ENCODE data around the gene STRA6.

STRA6 gene

DNA sequence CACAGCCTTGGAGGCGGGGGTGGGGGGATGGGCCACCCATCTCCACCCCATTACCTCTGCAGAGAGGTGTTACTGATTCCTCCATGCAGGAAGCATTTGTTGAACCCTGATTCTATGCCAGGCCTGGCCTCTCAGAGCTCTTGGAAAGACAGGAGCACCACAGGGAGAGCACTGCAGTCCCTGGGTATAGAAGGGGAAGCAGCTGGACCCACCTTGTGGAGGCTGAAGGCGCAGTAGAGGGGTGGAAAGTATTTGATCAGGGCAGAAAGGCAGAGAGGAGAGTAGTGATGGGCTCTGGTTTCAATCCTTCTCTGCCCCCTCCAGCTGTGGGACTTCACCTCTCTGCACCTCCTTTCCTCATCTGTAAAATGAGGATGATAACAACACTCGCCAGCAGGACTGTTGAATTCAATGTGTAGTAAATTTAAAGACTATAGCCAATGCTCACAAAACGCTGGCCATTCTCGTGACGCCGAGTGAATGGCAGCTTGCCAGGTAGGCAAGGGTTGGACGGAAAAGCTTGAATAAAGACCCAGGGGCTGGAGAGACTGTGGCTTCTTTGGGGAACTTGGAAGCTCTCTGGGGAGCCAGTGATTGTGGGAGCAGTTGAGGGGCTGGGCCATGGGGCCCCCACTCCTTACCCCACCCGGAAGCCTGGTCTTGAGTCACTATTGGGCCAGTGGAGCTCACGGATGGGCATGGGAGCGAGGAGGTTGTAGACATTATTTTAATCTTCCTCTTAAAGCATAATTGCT is 25.6 kb upstream of the STRA6 start:
- DNase-seq, result no peak

- DNase-seq, result no peak
These were observed 24.4 kb upstream of the STRA6 start for GRCh38 chr15:74226761-74227540.

DNA sequence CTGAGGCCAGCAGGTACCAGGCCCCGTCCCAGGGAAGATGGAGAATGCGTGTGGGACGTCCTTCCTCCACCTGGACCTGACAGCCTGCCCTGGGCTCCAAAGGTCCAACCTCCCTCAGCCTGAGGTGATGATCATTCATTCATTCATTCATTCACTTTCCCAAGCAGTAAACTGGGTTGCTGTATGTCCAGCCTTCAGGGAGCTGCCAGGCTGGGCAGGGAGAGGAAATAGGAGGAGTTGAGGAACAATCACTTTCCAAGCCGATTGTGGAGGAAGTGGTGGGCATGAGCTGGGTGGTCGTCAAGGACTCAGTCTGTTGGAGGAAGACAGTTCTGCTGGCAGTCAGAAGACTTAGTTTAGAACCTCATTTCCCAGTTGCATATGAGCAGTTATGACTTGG is 23.3 kb upstream of the STRA6 start:
- no peak for DNase-seq

- DNase-seq, result no peak
These were observed 19.9 kb upstream of the STRA6 start for GRCh38 chr15:74222240-74223119.

GRCh38 chr15:74221399-74222239 is 19.0 kb upstream of the STRA6 start:
- no peak for DNase-seq

DNA sequence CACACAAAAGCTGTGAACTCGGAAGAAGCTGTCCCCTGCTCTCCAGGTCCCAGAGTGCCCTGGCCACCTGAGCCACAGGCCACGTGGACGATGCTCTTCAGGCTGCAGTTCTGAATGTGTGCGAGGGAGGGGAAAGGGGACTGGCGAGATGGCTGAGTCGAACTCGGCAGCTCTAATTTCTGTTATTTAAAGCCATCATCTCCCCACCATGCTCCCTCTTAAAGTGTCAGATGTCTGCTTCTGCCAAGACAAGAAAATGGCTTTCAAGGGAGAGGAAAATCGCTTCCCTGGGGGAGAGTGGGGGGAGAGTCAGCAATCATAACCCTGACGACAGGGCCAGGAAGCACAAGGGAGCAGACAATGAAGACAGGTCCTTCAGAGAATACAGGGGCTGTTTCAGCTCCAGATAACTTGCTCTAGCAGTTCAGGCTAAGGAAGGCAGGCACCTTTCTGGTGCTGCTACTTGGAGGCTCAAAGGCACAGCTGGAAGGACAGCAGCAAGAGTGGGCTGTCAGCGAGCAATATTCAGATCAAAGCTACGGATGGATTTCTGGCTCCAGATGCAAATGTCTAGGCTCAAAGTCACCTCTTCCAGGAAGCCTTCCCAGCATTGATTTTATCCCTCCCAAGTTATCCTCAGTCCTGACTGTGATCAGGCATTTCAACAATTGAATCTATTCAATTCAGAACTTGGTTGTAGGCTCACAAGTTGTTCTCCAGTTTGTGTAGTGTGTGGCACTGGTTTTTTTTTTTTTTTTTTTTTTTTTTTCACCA is 18.1 kb upstream of the STRA6 start:
- DNase-seq, result peak; percentile 75

DNA sequence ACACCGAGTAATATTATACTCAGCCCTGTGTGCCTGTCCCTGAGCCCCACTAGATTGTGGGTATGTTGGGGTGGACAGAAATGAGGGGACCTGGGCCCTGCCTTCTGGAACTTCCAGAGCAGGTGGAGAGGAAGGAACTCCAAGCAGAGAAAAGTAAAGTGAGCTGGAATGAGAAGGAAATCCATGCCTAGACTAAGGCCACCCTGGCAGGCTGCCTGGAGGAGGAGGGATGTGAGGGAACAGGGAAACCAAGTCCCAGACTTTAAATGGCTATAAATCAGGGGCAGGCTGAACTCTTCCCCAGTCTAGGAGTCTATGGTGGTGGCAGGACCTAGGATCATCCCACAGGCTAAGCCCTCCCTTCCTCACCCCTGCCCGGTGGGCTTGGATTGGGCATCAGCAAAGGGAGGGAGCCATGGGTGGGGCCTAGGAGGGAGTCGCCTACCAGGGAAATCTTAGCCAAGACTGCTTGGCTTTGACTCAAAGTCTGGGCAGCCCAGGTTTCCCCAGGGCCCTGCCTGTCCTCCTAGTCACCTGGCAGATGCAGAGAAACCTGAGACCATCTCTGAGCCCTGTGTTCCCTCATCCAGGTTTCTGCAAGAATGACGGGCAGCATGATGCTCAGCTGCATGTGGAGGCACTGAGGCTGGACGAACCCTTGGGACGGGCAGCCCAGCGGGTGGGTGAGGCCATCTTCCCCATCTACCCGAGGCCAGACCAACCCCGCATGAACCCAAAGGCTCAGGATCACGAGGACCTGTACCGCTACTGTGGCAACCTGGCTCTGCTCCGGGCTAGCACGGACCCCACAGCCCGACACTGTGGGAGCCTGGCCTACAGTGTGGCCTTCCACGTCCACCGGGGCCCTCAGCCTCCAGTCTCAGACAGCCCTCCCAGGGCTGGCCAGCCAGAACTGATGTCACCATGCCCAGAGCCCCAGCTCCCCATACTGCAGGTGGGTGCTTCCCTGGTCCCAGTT is 15.6 kb upstream of the STRA6 start:
- DNase-seq, result no peak

- DNase-seq, result no peak
These were observed 14.4 kb upstream of the STRA6 start for GRCh38 chr15:74216949-74217348.

GRCh38 chr15:74215958-74216357 is 13.4 kb upstream of the STRA6 start:
- DNase-seq, result no peak

- DNase-seq, result no peak
These were observed 11.9 kb upstream of the STRA6 start for GRCh38 chr15:74214324-74215021.

- no peak for DNase-seq
These were observed 11.3 kb upstream of the STRA6 start for GRCh38 chr15:74213858-74214284.

GRCh38 chr15:74212494-74212893 is 9.9 kb upstream of the STRA6 start:
- DNase-seq, result no peak

- no peak for DNase-seq
These were observed 9.1 kb upstream of the STRA6 start for GRCh38 chr15:74211656-74212055.

GRCh38 chr15:74210729-74211128 is 8.1 kb upstream of the STRA6 start:
- no peak for DNase-seq

- no peak for DNase-seq
These were observed 7.5 kb upstream of the STRA6 start for GRCh38 chr15:74209997-74210671.

- no peak for DNase-seq
These were observed 7.0 kb upstream of the STRA6 start for GRCh38 chr15:74209560-74209958.

- DNase-seq, result no peak
These were observed 6.4 kb upstream of the STRA6 start for GRCh38 chr15:74208901-74209559.

DNA sequence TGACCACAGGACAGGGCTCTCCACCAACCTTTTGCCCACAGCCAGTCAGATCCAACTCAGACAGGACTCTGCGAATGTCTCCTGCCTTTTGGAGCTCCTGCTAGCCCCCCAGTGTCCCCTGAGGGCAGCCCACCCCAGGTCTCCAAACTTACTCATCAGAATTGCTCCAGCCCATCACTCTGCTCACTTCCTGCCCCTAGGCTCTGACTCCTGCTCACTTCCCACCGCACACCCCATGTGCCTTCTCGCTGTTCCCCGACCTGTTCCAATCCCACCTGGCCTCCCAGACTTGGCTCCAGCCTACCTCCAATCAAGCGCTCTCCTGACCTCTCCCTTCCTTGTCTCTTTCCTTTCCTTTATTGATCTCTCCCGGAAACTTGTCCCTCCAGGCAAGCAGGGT is 5.9 kb upstream of the STRA6 start:
- no peak for DNase-seq
